GM18526 (cell line): ENCODE results near the gene RFPL3.

Experiments used
- POLR2A ChIP-seq: IDR thresholded peaks from 3 replicates; pipeline ENCODE4 v1.6.1; 2011; ENCODE audit not compliant: insufficient read length; ENCODE audit errors: extremely low read depth

RFPL3 gene

GRCh38 chr22:32376681-32377080, 19.0 kb downstream of the RFPL3 start:
- no peak for TF ChIP-seq POLR2A

- TF ChIP-seq POLR2A: no peak
These were observed 21.1 kb downstream of the RFPL3 start for GRCh38 chr22:32378707-32379272.

GRCh38 chr22:32380991-32381390, 23.3 kb downstream of the RFPL3 start:
- TF ChIP-seq POLR2A: no peak

- TF ChIP-seq POLR2A: no peak
These were observed 28.0 kb downstream of the RFPL3 start for GRCh38 chr22:32385681-32386080.

GRCh38 chr22:32389685-32390084, 32.0 kb downstream of the RFPL3 start:
- TF ChIP-seq POLR2A: no peak

- TF ChIP-seq POLR2A: no peak
These were observed 37.4 kb downstream of the RFPL3 start for GRCh38 chr22:32395107-32395506.

- TF ChIP-seq POLR2A: no peak
These were observed 38.6 kb downstream of the RFPL3 start for GRCh38 chr22:32396255-32396654.

GRCh38 chr22:32396746-32397145, 39.1 kb downstream of the RFPL3 start:
- TF ChIP-seq POLR2A: no peak

- TF ChIP-seq POLR2A: no peak
These were observed 43.8 kb downstream of the RFPL3 start for GRCh38 chr22:32401486-32401885.

GRCh38 chr22:32404021-32404420, 46.4 kb downstream of the RFPL3 start:
- TF ChIP-seq POLR2A: no peak

- no peak for TF ChIP-seq POLR2A
These were observed 49.6 kb downstream of the RFPL3 start for GRCh38 chr22:32407312-32407711.

GRCh38 chr22:32407936-32408335, 50.3 kb downstream of the RFPL3 start:
- TF ChIP-seq POLR2A: no peak

- TF ChIP-seq POLR2A: no peak
These were observed 52.3 kb downstream of the RFPL3 start for GRCh38 chr22:32409977-32410376.

- no peak for TF ChIP-seq POLR2A
These were observed 52.8 kb downstream of the RFPL3 start for GRCh38 chr22:32410459-32410858.
